ENCODE data around the gene KSR1. TPM values are rescaled to one million over a fixed set of nuclear protein-coding genes. Genes with fewer than 3 reads are reported as not detected.

Gene KSR1
- total and polyA plus RNA-seq, 2 of the 4 experiments (the other 2 are of a cell fraction) = 12.5 to 21.9 TPM

DNA sequence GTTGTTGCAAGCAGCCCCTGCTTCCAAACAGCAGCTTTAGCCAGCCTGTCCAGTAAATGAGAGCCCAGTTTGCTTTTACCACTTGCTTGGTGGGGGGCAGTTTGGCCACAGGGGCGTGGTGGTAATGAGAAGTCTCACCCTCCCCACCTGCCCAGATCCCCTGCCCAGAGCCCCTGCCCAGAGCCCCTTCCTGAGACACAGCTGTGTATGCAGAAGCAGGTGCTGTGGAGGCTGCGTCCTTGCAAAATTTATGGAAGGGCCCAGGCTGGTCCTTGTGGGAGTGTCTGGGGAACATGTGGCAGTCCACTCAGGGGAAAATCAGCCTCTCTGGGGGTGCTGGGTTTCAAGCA, 147.1 kb downstream of the KSR1 start:
- no peak overlapping the region for H3K14ac ChIP-seq (replicated peaks; ENCODE audit: low read depth, low read length)
- no peak for TF ChIP-seq BHLHE40 (IDR thresholded peaks at IDR 0.05; ENCODE audit: low read depth, low read length)
- TF ChIP-seq, protein P1, sequence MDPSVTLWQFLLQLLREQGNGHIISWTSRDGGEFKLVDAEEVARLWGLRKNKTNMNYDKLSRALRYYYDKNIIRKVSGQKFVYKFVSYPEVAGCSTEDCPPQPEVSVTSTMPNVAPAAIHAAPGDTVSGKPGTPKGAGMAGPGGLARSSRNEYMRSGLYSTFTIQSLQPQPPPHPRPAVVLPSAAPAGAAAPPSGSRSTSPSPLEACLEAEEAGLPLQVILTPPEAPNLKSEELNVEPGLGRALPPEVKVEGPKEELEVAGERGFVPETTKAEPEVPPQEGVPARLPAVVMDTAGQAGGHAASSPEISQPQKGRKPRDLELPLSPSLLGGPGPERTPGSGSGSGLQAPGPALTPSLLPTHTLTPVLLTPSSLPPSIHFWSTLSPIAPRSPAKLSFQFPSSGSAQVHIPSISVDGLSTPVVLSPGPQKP (IDR thresholded peaks at IDR 0.05; ENCODE audit: borderline replicate concordance, low read depth, low read length) = no peak
- TF ChIP-seq MXI1 (IDR thresholded peaks at IDR 0.05; ENCODE audit: borderline replicate concordance, low read depth, low read length) = no peak
- TF ChIP-seq CHD1 (IDR thresholded peaks at IDR 0.05; ENCODE audit: low read depth, low read length) = no peak
- TF ChIP-seq RCOR1 (IDR thresholded peaks at IDR 0.05; ENCODE audit: insufficient replicate concordance, low read length) = no peak
- no peak for TF ChIP-seq SMC3 (IDR thresholded peaks at IDR 0.05; ENCODE audit: low read depth, low read length)
- TF ChIP-seq NFE2L2 (IDR thresholded peaks at IDR 0.05; ENCODE audit: low read depth, low read length) = no peak
- TF ChIP-seq CEBPB (IDR thresholded peaks at IDR 0.05; ENCODE audit: low read depth, low read length) = no peak
- TF ChIP-seq FOS (IDR thresholded peaks at IDR 0.05; ENCODE audit: low read depth, low read length) = no peak
- no peak for TF ChIP-seq RAD21 (IDR thresholded peaks at IDR 0.05; ENCODE audit: low read length)
- TF ChIP-seq POLR2A (IDR thresholded peaks at IDR 0.05; ENCODE audit: low read depth, low read length) = no peak
- TF ChIP-seq MAZ (IDR thresholded peaks at IDR 0.05; ENCODE audit: borderline replicate concordance, low read depth, low read length) = no peak
- TF ChIP-seq RFX5 (IDR thresholded peaks at IDR 0.05; ENCODE audit: low read depth, low read length) = no peak
- H2BK15ac ChIP-seq (ENCODE audit: low read depth, low read length) = no peak overlapping the region
- H3K4me3 ChIP-seq (ENCODE audit: insufficient read depth, low read depth, low read length) = no peak overlapping the region
- no TSS peak for BruUV-seq (replicated peaks)
- ChIA-PET POLR2A (ENCODE audit: unreplicated experiment) (no interaction called here), CTCF (interaction anchor here (1.8 to 1.9 kb wide), 2 partner anchors 48 to 51 kb away, joined by 4 to 5 read pairs; no protein-coding TSS in a partner anchor)
- no peaks in the 10 kb centered on the region; the same call in 1 of the 2 replicates for H4K20me1 ChIP-seq (ENCODE audit: insufficient read depth, low read length)
- no peak overlapping the region for H3K56ac ChIP-seq (ENCODE audit: extremely low read depth, insufficient read depth, low read length)
- no peak overlapping the region for H2AK5ac ChIP-seq (ENCODE audit: low read depth, low read length)
- H3K4me1 ChIP-seq (ENCODE audit: control insufficient read depth, insufficient read depth, low read length) = peaks cover 2% of the 10 kb centered on the region; the same call in 1 of the 2 replicates
- peaks cover 71% of the 10 kb centered on the region for H3K36me3 ChIP-seq (ENCODE audit: control insufficient read depth, insufficient read depth, low read length)
- intact Hi-C loops (cut with micrococcal nuclease) (loop anchor here (1.0 kb wide), 1 partner anchor 48 kb away; no protein-coding TSS in a partner anchor), dilution Hi-C loops (cut with HindIII; ENCODE audit: low sequenced_read_pairs, unreplicated experiment) (no loop called here), in situ Hi-C loops (cut with MboI; ENCODE audit: low sequenced_read_pairs) (no loop called here)
- no peak for ATAC-seq (ENCODE audit: low read depth)
- H3K9me3 ChIP-seq (ENCODE audit: control insufficient read depth, insufficient read depth, low read length) = no peaks in the 10 kb centered on the region
- no peak overlapping the region for H3K27ac ChIP-seq (ENCODE audit: insufficient read depth, low read length)
- WGBS, 2 experiments (ENCODE audit: extremely low coverage in 2 of 2, insufficient read length in 1 of 2) = 80% methylated on average over 1 of the region's 2 CpGs; no CpG with 5 or more reads in 1 of the 2 experiments
- no peak overlapping the region for H2AK9ac ChIP-seq (replicated peaks; ENCODE audit: low read depth, low read length, poor library complexity)
- no peak overlapping the region for H3K4me2 ChIP-seq (ENCODE audit: low read depth, low read length)
- DNase-seq = no peak
- no peak overlapping the region for H4K91ac ChIP-seq (ENCODE audit: insufficient read depth, low read depth, low read length)
- H2AFZ ChIP-seq (replicated peaks; ENCODE audit: low read length, poor library complexity) = no peak overlapping the region
- H2BK5ac ChIP-seq (ENCODE audit: low read depth, low read length, poor library complexity, severe bottlenecking) = no peak overlapping the region
- H3K9ac ChIP-seq (ENCODE audit: low read depth, low read length) = no peak overlapping the region
- no peak overlapping the region for H4K5ac ChIP-seq (ENCODE audit: low read depth, low read length)
- H2BK20ac ChIP-seq (ENCODE audit: low read depth, low read length) = no peak overlapping the region
- H4K8ac ChIP-seq (ENCODE audit: low read depth in 2 of 2, low read length in 2 of 2) = no peak overlapping the region
- H3K4ac ChIP-seq (ENCODE audit: low read depth, low read length) = no peak overlapping the region
- H3K9me1 ChIP-seq (ENCODE audit: insufficient read depth, low read length) = no peaks in the 10 kb centered on the region; the same call in 1 of the 2 replicates
- no peaks in the 10 kb centered on the region for H3K27me3 ChIP-seq (ENCODE audit: control insufficient read depth, insufficient read depth, low read length)
- H2BK120ac ChIP-seq (ENCODE audit: low read depth, low read length) = no peak overlapping the region
- H3K79me1 ChIP-seq (ENCODE audit: low read depth in 1 of 2, low read length in 2 of 2) = peaks cover 0 to 5% of the 10 kb centered on the region in 2 experiments; a peak in 2 of 4 replicates
- no peak overlapping the region for H3K18ac ChIP-seq (ENCODE audit: low read depth, low read length)
- no peak overlapping the region for H3K23ac ChIP-seq (ENCODE audit: low read depth, low read length)
